ENCODE data around the gene TFR2. TPM values are rescaled to one million over a fixed set of nuclear protein-coding genes. Genes with fewer than 3 reads are reported as not detected.

Gene TFR2
- total and polyA plus RNA-seq, 7 experiments from 2014 or later = 0.55 to 14.4 (median 3.1) TPM

- intact Hi-C loops (cut with micrococcal nuclease) = no loop called here
- DNase-seq = no peak
- CTCF ChIA-PET = no interaction called here
Observed at GRCh38 chr7:100686201-100686821, 45.0 kb upstream of the TFR2 start.

GRCh38 chr7:100685631-100686145 is 44.3 kb upstream of the TFR2 start:
- H3K4me3 Mint-ChIP-seq = no peak overlapping the region
- H3K36me3 ChIP-seq (ENCODE audit: control insufficient read depth in 2 of 3, insufficient read depth in 3 of 3, low read length in 3 of 3) = peaks cover 0 to 88% (median 11%) of the 10 kb centered on the region in 3 experiments

More at GRCh38 chr7:100686201-100686821, 45.0 kb upstream of the TFR2 start:
- peaks cover 5 to 29% (median 17%) of the 10 kb centered on the region in 7 donors for H3K4me1 Mint-ChIP-seq
- ATAC-seq = no peak
- peak overlapping the region in 1 of 9 donors; percentile 32 for H3K27ac Mint-ChIP-seq
- H3K9me3 Mint-ChIP-seq = peaks cover 0 to 1% (median 0%) of the 10 kb centered on the region in 11 donors
- Histone ChIP-seq H3K4me1 (ENCODE audit: control insufficient read depth in 2 of 2, insufficient read depth in 2 of 2, low read length in 2 of 2) (peaks cover 7 to 15% of the 10 kb centered on the region in 2 donors), H3K4me3 (ENCODE audit: low read length) (no peak overlapping the region), H3K36me3 (ENCODE audit: control insufficient read depth in 2 of 3, insufficient read depth in 3 of 3, low read length in 3 of 3) (peaks cover 0 to 84% (median 11%) of the 10 kb centered on the region in 3 experiments), H3K27ac (ENCODE audit: low read depth, low read length) (no peak overlapping the region), H3K27me3 (ENCODE audit: control insufficient read depth in 2 of 2, insufficient read depth in 2 of 2, low read length in 2 of 2) (no peaks in the 10 kb centered on the region), H3K9me3 (ENCODE audit: control insufficient read depth in 2 of 3, low read length in 3 of 3) (no peaks in the 10 kb centered on the region)
- POLR2A ChIA-PET = interaction anchor here (0.5 to 1.8 kb wide), 2 partner anchors 235 to 257 kb away, joined by 3 to 5 read pairs; partner anchors contain the start of genes MEPCE and ZCWPW1
- H3K27me3 Mint-ChIP-seq = no peaks in the 10 kb centered on the region
- H3K36me3 Mint-ChIP-seq = peaks cover 0 to 6% (median 0%) of the 10 kb centered on the region in 5 donors
- H3K4me3 Mint-ChIP-seq = no peak overlapping the region

GRCh38 chr7:100685049-100685605 is 43.8 kb upstream of the TFR2 start:
- peaks cover 0 to 93% (median 11%) of the 10 kb centered on the region in 3 experiments for H3K36me3 ChIP-seq (ENCODE audit: control insufficient read depth in 2 of 3, insufficient read depth in 3 of 3, low read length in 3 of 3)

More at GRCh38 chr7:100685631-100686145, 44.3 kb upstream of the TFR2 start:
- Histone ChIP-seq H3K9me3 (ENCODE audit: control insufficient read depth in 2 of 3, low read length in 3 of 3) (no peaks in the 10 kb centered on the region), H3K27me3 (ENCODE audit: control insufficient read depth in 2 of 2, insufficient read depth in 2 of 2, low read length in 2 of 2) (no peaks in the 10 kb centered on the region), H3K4me1 (ENCODE audit: control insufficient read depth in 2 of 2, insufficient read depth in 2 of 2, low read length in 2 of 2) (peaks cover under 1 to 15% of the 10 kb centered on the region in 2 donors), H3K4me3 (ENCODE audit: low read length) (no peak overlapping the region), H3K27ac (ENCODE audit: low read depth, low read length) (no peak overlapping the region)
- ATAC-seq (no peak), DNase-seq (no peak)
- peaks cover 5 to 34% (median 22%) of the 10 kb centered on the region in 7 donors for H3K4me1 Mint-ChIP-seq
- ChIA-PET POLR2A (interaction anchor here (0.5 kb wide), 1 partner anchor 235 kb away, joined by 3 read pairs; no protein-coding TSS in a partner anchor), CTCF (interaction anchor here (1.0 kb wide), 1 partner anchor 20 kb away, joined by 3 read pairs; the partner anchor contains the start of gene POP7)
- H3K27me3 Mint-ChIP-seq = no peaks in the 10 kb centered on the region
- H3K27ac Mint-ChIP-seq = peak overlapping the region in 3 of 9 donors; percentile 24 to 60 (median 28)
- H3K9me3 Mint-ChIP-seq = peaks cover 0 to 1% (median 0%) of the 10 kb centered on the region in 11 donors
- intact Hi-C loops (cut with micrococcal nuclease) = no loop called here
- peaks cover 0 to 6% (median 0%) of the 10 kb centered on the region in 5 donors for H3K36me3 Mint-ChIP-seq

GRCh38 chr7:100684534-100685042 is 43.2 kb upstream of the TFR2 start:
- ATAC-seq (no peak), DNase-seq (no peak)
- no peak overlapping the region for H3K27ac Mint-ChIP-seq
- Histone ChIP-seq H3K27ac (ENCODE audit: low read depth, low read length) (no peak overlapping the region), H3K27me3 (ENCODE audit: control insufficient read depth in 2 of 2, insufficient read depth in 2 of 2, low read length in 2 of 2) (no peaks in the 10 kb centered on the region), H3K4me3 (ENCODE audit: low read length) (no peak overlapping the region), H3K4me1 (ENCODE audit: control insufficient read depth in 2 of 2, insufficient read depth in 2 of 2, low read length in 2 of 2) (peaks cover 0 to 22% of the 10 kb centered on the region in 2 donors), H3K36me3 (ENCODE audit: control insufficient read depth in 2 of 3, insufficient read depth in 3 of 3, low read length in 3 of 3) (peaks cover 0 to 95% (median 11%) of the 10 kb centered on the region in 3 experiments), H3K9me3 (ENCODE audit: control insufficient read depth in 2 of 3, low read length in 3 of 3) (no peaks in the 10 kb centered on the region)
- POLR2A ChIA-PET = no interaction called here
- H3K4me3 Mint-ChIP-seq = no peak overlapping the region
- H3K4me1 Mint-ChIP-seq = peaks cover 9 to 38% (median 24%) of the 10 kb centered on the region in 7 donors
- CTCF ChIA-PET = interaction anchor here (1.0 kb wide), 1 partner anchor 21 kb away, joined by 3 read pairs; the partner anchor contains the start of gene POP7
- intact Hi-C loops (cut with micrococcal nuclease) = no loop called here
- no peaks in the 10 kb centered on the region for H3K27me3 Mint-ChIP-seq
- peaks cover 0 to 9% (median 0%) of the 10 kb centered on the region in 5 donors for H3K36me3 Mint-ChIP-seq
- H3K9me3 Mint-ChIP-seq = peaks cover 0 to 1% (median 0%) of the 10 kb centered on the region in 11 donors

More at GRCh38 chr7:100685049-100685605, 43.8 kb upstream of the TFR2 start:
- H3K9me3 Mint-ChIP-seq = peaks cover 0 to 1% (median 0%) of the 10 kb centered on the region in 11 donors
- DNase-seq (no peak), ATAC-seq (no peak)
- Histone ChIP-seq H3K9me3 (ENCODE audit: control insufficient read depth in 2 of 3, low read length in 3 of 3) (no peaks in the 10 kb centered on the region), H3K27me3 (ENCODE audit: control insufficient read depth in 2 of 2, insufficient read depth in 2 of 2, low read length in 2 of 2) (no peaks in the 10 kb centered on the region), H3K4me1 (ENCODE audit: control insufficient read depth in 2 of 2, insufficient read depth in 2 of 2, low read length in 2 of 2) (peaks cover 0 to 21% of the 10 kb centered on the region in 2 donors), H3K27ac (ENCODE audit: low read depth, low read length) (no peak overlapping the region), H3K4me3 (ENCODE audit: low read length) (no peak overlapping the region)
- ChIA-PET POLR2A (no interaction called here), CTCF (interaction anchor here (1.0 kb wide), 1 partner anchor 21 kb away, joined by 3 read pairs; the partner anchor contains the start of gene POP7)
- H3K27ac Mint-ChIP-seq = peak overlapping the region in 2 of 9 donors; percentile 24 to 28
- no peaks in the 10 kb centered on the region for H3K27me3 Mint-ChIP-seq
- H3K4me1 Mint-ChIP-seq = peaks cover 7 to 38% (median 23%) of the 10 kb centered on the region in 7 donors
- no peak overlapping the region for H3K4me3 Mint-ChIP-seq
- H3K36me3 Mint-ChIP-seq = peaks cover 0 to 7% (median 0%) of the 10 kb centered on the region in 5 donors
- intact Hi-C loops (cut with micrococcal nuclease) = no loop called here

GRCh38 chr7:100683659-100684533 is 42.5 kb upstream of the TFR2 start:
- H3K27ac ChIP-seq (ENCODE audit: low read depth, low read length) = no peak overlapping the region
- Mint-ChIP-seq H3K27me3 (no peaks in the 10 kb centered on the region), H3K27ac (peak overlapping the region in 2 of 9 donors; percentile 43 to 61), H3K36me3 (peaks cover 0 to 10% (median 0%) of the 10 kb centered on the region in 5 donors), H3K4me3 (no peak overlapping the region), H3K9me3 (peaks cover 0 to 1% (median 0%) of the 10 kb centered on the region in 11 donors), H3K4me1 (peaks cover 13 to 38% (median 23%) of the 10 kb centered on the region in 7 donors)
- intact Hi-C loops (cut with micrococcal nuclease) = no loop called here
- ATAC-seq = no peak
- no peaks in the 10 kb centered on the region for H3K27me3 ChIP-seq (ENCODE audit: control insufficient read depth in 2 of 2, insufficient read depth in 2 of 2, low read length in 2 of 2)
- ChIA-PET CTCF (interaction anchor here (0.6 to 1.4 kb wide), 2 partner anchors 7 to 12 kb away, joined by 4 to 9 read pairs; no protein-coding TSS in a partner anchor), POLR2A (interaction anchor here (1.0 to 5.5 kb wide), 4 partner anchors 8 to 102 kb away, joined by 3 to 37 read pairs (median 7); partner anchors contain the start of genes FBXO24 and LRCH4)
- no peaks in the 10 kb centered on the region for H3K9me3 ChIP-seq (ENCODE audit: control insufficient read depth in 2 of 3, low read length in 3 of 3)
- H3K4me3 ChIP-seq (ENCODE audit: low read length) = no peak overlapping the region
- no peak for DNase-seq
- H3K4me1 ChIP-seq (ENCODE audit: control insufficient read depth in 2 of 2, insufficient read depth in 2 of 2, low read length in 2 of 2) = peaks cover 0 to 22% of the 10 kb centered on the region in 2 donors
- peaks cover 0 to 98% (median 11%) of the 10 kb centered on the region in 3 experiments for H3K36me3 ChIP-seq (ENCODE audit: control insufficient read depth in 2 of 3, insufficient read depth in 3 of 3, low read length in 3 of 3)
